ENCODE data around the gene MBD3.
"Not testable (repeated sequence)": the region's sequence is repeated elsewhere in the genome, so short reads cannot be mapped to it uniquely, and the experiment has no call there.

The MBD3 gene

DNA sequence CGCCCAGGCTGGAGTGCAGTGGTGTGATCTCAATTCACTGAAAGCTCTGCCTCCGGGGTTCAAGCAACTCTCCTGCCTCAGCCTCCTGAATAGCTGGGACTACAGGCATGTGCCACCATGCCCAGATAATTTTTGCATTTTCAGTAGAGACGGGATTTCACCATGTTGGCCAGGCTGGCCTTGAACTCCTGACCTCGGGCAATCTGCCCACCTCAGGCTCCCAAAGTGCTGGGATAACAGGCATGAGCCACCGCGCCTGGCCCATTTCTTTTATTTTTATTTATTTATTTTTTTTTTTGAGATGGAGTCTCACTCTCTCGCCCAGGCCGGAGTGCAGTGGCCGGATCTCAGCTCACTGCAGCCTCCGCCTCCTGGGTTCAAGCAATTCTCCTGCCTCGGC is 52.9 kb downstream of the MBD3 start:
- not testable (repeated sequence) for DNase-seq (ENCODE audit: low spot score)

- no peak for DNase-seq (ENCODE audit: low spot score)
These were observed 53.7 kb downstream of the MBD3 start for GRCh38 chr19:1538978-1539377.

DNA sequence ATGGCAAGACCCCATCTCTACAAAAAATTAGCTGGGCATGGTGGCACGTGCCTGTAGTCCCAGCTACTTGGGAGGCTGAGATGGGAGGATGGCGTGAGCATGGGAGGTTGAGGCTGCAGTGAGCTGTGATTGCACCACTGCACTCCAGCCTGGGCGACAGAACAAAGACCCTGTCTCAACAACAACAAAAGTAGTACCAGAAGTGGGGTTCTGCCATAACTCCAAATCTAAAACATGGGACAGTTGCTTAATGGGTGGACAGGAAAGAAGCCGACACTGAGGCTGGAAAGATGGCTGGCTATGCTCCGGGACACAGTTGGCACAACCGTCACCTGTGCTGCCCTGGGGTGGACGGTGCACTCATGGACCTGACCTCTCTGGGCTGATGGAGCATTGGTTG is 57.0 kb downstream of the MBD3 start:
- not testable (repeated sequence) for DNase-seq (ENCODE audit: low spot score)

GRCh38 chr19:1534972-1535371 is 57.7 kb downstream of the MBD3 start:
- no peak for DNase-seq (ENCODE audit: low spot score)

GRCh38 chr19:1533510-1534150 is 59.0 kb downstream of the MBD3 start:
- no peak for DNase-seq (ENCODE audit: low spot score)

DNA sequence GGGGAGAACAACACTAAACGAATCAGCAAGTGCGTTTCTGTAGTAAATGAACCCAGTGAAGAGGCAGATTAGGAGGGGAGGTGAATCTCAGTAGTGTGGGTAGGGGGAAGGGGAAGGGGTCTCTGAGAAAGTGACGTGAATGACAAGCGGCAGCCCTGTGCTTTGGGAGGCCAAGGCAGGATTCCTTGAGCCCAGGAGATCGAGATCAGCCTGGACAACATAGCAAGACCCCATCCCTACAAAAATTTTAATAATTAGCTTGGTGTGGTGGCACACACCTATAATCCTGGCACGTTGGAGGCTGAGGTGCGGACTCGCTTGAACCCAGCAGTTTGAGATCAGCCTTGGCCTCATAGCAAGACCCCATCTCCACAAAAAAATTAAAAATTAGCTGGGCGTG is 60.7 kb downstream of the MBD3 start:
- no peak for DNase-seq (ENCODE audit: low spot score)

- no peak for DNase-seq (ENCODE audit: low spot score)
These were observed 61.1 kb downstream of the MBD3 start for GRCh38 chr19:1531587-1531986.

- not testable (repeated sequence) for DNase-seq (ENCODE audit: low spot score)
These were observed 61.8 kb downstream of the MBD3 start for GRCh38 chr19:1530856-1531255.

GRCh38 chr19:1529430-1529816 is 63.2 kb downstream of the MBD3 start:
- no peak for DNase-seq (ENCODE audit: low spot score)

GRCh38 chr19:1528596-1529429 is 63.9 kb downstream of the MBD3 start:
- no peak for DNase-seq (ENCODE audit: low spot score)

DNA sequence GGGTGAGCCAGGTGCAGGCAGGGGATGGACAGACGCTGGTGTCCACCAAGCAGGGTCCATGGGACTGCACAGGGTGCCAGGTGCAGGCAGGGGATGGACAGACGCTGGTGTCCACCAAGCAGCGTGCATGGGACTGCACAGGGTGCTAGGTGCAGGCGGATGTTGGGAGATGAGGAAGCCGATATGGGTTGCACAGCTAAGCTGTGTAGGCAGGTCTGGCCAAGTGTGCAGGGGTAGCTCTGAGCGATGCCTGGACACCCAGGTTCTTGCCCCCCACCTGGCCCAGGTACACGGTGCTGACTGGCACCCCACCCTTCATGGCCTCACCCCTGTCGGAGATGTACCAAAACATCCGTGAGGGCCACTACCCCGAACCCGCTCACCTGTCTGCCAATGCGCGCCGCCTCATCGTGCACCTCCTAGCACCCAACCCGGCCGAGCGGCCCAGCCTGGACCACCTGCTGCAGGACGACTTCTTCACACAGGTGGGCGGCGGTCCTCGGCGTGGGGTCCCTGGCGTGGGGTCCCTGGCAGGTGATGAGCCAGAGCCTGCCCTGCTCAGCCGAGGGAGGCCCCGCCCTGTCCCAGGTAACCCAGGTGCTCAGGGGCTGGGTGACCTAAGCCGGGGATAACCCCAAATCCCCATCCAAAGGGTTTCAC is 64.9 kb downstream of the MBD3 start:
- no peak for DNase-seq (ENCODE audit: low spot score)

GRCh38 chr19:1526979-1527649 is 65.6 kb downstream of the MBD3 start:
- DNase-seq (ENCODE audit: low spot score): no peak

DNA sequence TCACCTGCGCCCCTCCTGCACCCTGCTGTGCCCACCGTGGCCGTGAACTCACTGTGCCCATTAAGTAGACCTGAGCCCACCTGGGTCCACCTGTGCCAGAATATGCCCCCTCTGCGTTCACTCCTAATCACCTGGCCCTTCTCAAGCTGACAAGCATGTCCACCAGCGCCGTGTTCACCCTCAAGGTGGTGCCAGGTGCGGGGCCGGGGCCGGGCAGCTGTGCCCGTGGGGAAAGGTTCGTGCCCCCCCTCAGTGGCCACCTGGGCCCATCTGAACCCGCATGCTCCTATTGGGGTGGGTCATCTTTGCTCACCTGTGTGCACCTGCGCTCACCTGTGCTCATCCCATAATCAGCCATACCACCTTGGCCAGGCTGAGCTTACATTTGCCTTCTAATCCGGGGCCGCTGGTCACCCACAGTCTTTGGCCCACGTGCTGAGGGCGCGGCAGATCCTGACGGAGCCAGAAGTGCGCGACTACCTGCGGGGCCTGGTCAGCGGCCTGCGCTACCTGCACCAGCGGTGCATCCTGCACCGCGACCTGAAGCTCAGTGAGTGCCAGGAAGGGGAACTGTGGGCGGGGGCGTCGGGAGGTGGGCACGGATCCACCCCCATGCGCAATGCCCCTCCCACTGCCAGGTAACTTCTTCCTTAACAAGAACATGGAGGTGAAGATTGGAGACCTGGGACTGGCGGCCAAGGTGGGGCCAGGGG is 66.4 kb downstream of the MBD3 start:
- DNase-seq (ENCODE audit: low spot score): no peak

DNA sequence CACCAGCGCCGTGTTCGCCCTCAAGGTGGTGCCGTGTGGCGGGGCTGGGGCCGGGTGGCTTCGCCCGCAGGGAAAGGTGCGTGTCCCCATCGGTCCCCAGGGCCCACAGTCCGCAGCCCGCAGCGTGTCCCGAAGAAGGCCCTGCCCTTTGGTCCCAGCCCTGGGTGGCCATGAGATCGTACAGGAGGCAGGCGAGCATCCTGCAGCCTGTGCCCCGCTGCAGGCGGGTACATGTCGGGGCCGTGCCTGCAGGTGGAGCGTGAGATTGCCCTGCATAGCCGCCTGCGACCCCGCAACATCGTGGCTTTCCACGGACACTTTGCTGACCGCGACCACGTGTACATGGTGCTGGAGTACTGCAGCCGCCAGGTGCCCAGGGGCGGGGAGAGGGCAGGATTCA is 67.3 kb downstream of the MBD3 start:
- no peak for DNase-seq (ENCODE audit: low spot score)

DNA sequence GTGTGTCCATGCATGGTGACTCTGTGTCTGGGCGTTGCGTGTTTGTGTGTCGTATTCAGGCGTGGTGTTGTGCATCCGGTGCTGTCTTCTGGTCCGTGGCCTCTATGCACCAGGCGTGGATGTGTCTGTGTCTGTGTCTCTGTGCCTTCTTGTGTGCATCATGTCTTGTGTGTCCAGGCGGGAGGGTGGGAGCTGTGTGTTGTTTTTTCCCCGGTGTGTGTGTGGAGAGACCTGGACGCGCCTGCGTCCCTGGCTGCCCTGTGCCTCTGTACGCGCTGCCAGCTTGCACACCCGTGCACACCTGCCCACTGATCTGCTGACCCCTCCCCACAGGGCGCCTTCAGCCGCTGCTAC is 67.7 kb downstream of the MBD3 start:
- DNase-seq (ENCODE audit: low spot score): no peak

- no peak for DNase-seq (ENCODE audit: low spot score)
These were observed 68.2 kb downstream of the MBD3 start for GRCh38 chr19:1524287-1524971.

Data from AG08396 (cell line).